Bronchial epithelial cell (primary cell): Measurements from ENCODE around the gene YES1. TPM values are rescaled to one million over a fixed set of nuclear protein-coding genes. Genes with fewer than 3 reads are reported as not detected.
"Not testable (repeated sequence)": the region's sequence is repeated elsewhere in the genome, so short reads cannot be mapped to it uniquely, and the experiment has no call there.

Experiments used
- DNase-seq: peaks from one replicate; pipeline ENCODE4 v3.0.0-alpha.2; 2010; ENCODE audit warnings: low read depth
- FAIRE-seq: peaks from 2 replicates; lab custom pipeline; 2011; peaks lifted over from hg19 to GRCh38; lab: Jason Lieb, UNC
- H3K27me3 ChIP-seq: 2 replicates; pipeline ENCODE4 v1.5.1; 2011; ENCODE audit warnings: low read length; ENCODE audit not compliant: control insufficient read depth, insufficient read depth
- H3K36me3 ChIP-seq: 2 replicates; pipeline ENCODE4 v1.5.1; 2011; ENCODE audit warnings: low read length; ENCODE audit not compliant: control insufficient read depth, insufficient read depth
- H3K4me3 ChIP-seq: 2 replicates; pipeline ENCODE4 v1.5.1; 2011; ENCODE audit warnings: mild to moderate bottlenecking, low read depth, low read length, control low read depth
- CTCF ChIP-seq: IDR thresholded peaks from 2 replicates; pipeline ENCODE4 v1.5.1; 2011; ENCODE audit warnings: mild to moderate bottlenecking, moderate library complexity, low read length, control low read depth, inconsistent platforms; ENCODE audit not compliant: insufficient read depth, severe bottlenecking
- total RNA-seq: library from RNA; depleted of rRNA; stranded (reverse); fragments of >200 nt; gene quantifications from 2 replicates; pipeline ENCODE4 v1.2.1, GENCODE V29; 2014

The YES1 gene
- total RNA-seq, 1 donor from 2014 or later: 165 TPM

- no peak for DNase-seq
Measured at GRCh38 chr18:808502-808901, 3.5 kb downstream of the YES1 start.

GRCh38 chr18:808086-808485 is 4.0 kb downstream of the YES1 start:
- no peak for FAIRE-seq
- Histone ChIP-seq H3K36me3 (no peaks in the 10 kb centered on the region), H3K27me3 (no peaks in the 10 kb centered on the region), H3K4me3 (no peak overlapping the region)
- no peak for TF ChIP-seq CTCF
- DNase-seq: no peak

More at GRCh38 chr18:808502-808901, 3.5 kb downstream of the YES1 start:
- FAIRE-seq: no peak
- TF ChIP-seq CTCF: no peak
- Histone ChIP-seq H3K27me3 (no peaks in the 10 kb centered on the region), H3K36me3 (no peaks in the 10 kb centered on the region), H3K4me3 (no peak overlapping the region)

GRCh38 chr18:805755-806110 is 6.3 kb downstream of the YES1 start:
- DNase-seq (no peak), FAIRE-seq (no peak)
- no peaks in the 10 kb centered on the region for H3K27me3 ChIP-seq
- no peak for TF ChIP-seq CTCF
- no peak overlapping the region for H3K4me3 ChIP-seq
- no peaks in the 10 kb centered on the region for H3K36me3 ChIP-seq

GRCh38 chr18:805008-805754 is 6.9 kb downstream of the YES1 start:
- Histone ChIP-seq H3K4me3 (no peak overlapping the region), H3K36me3 (no peaks in the 10 kb centered on the region), H3K27me3 (no peaks in the 10 kb centered on the region)
- DNase-seq (no peak), FAIRE-seq (no peak)
- no peak for TF ChIP-seq CTCF

- H3K4me3 ChIP-seq: no peak overlapping the region
- DNase-seq (peak; percentile 8), FAIRE-seq (no peak)
- H3K27me3 ChIP-seq: no peaks in the 10 kb centered on the region
- TF ChIP-seq CTCF: no peak
- no peaks in the 10 kb centered on the region for H3K36me3 ChIP-seq
Measured at GRCh38 chr18:801137-801536, 10.9 kb downstream of the YES1 start.

GRCh38 chr18:799943-800342 is 12.1 kb downstream of the YES1 start:
- Histone ChIP-seq H3K36me3 (no peaks in the 10 kb centered on the region), H3K4me3 (no peak overlapping the region), H3K27me3 (no peaks in the 10 kb centered on the region)
- no peak for TF ChIP-seq CTCF
- DNase-seq: no peak
- FAIRE-seq: no peak

- not testable (repeated sequence) for DNase-seq, H3K27me3 ChIP-seq, FAIRE-seq, H3K36me3 ChIP-seq, H3K4me3 ChIP-seq
Measured at GRCh38 chr18:795383-795782, 16.7 kb downstream of the YES1 start.
